HepG2 (cell line): Measurements from ENCODE around the gene MRPS10. TPM values are rescaled to one million over a fixed set of nuclear protein-coding genes. Genes with fewer than 3 reads are reported as not detected.
"Not testable (repeated sequence)": the region's sequence is repeated elsewhere in the genome, so short reads cannot be mapped to it uniquely, and the experiment has no call there.

Experiments
- ATAC-seq: fragments of 200-7000 bp; cut with Tn5 transposase; 3 replicates; pipeline ENCODE4 v1.9.1; 2020; ENCODE audit warnings: mild to moderate bottlenecking, moderate library complexity
- BruUV-seq: library from RNA; stranded (reverse); fragments of 400-500 nt; replicated peaks from 2 replicates; lab custom pipeline; 2021; lab: Mats Ljungman, UMichigan
- CTCF ChIA-PET: fragments of 300-600 bp; formaldehyde crosslinking; extraction: SDS; loops from one replicate; lab custom pipeline; 2021; ENCODE audit warnings: low total read pairs, inconsistent platforms, low intra/inter-chr PET ratio; lab: Yijun Ruan, JAX
- POLR2A ChIA-PET: fragments of 350-600 bp; sonication (Branson Sonifier 250); formaldehyde crosslinking; loops from one replicate; lab custom pipeline; 2020; ENCODE audit warnings: antibody characterized with exemption, inconsistent platforms; lab: Yijun Ruan, JAX
- DNase-seq: peaks from one replicate; pipeline ENCODE4 v3.0.0-alpha.2; 2015; ENCODE audit warnings: low spot score
- FAIRE-seq: peaks from 3 replicates; lab custom pipeline; 2011; peaks lifted over from hg19 to GRCh38; lab: Jason Lieb, UNC
- H2AFZ ChIP-seq: one replicate; pipeline ENCODE4 v1.6.1; 2011; ENCODE audit warnings: low read length, inconsistent platforms
- H3K27ac ChIP-seq: fragments of 300-600 bp; 3 replicates; pipeline ENCODE4 v1.8.0; 2011; ENCODE audit warnings: mixed run types, mild to moderate bottlenecking, mixed read lengths, low read length, inconsistent platforms; ENCODE audit not compliant: insufficient read depth; ENCODE audit errors: extremely low read length
- H3K27me3 ChIP-seq, 2 experiments: fragments of 200-600 bp in 1 of 2; 2 replicates in 1 of 2; 3 replicates in 1 of 2; pipeline versions ENCODE4 v1.6.0 to v1.8.0; 2011; ENCODE audit warnings: low read length in 2 of 2, mild to moderate bottlenecking in 2 of 2, moderate library complexity in 2 of 2, inconsistent platforms in 1 of 2; ENCODE audit not compliant: insufficient read depth in 2 of 2, control insufficient read depth in 1 of 2
- H3K36me3 ChIP-seq, 2 experiments: fragments of 200-600 bp in 1 of 2; replicated peaks in 1 of 2; 2 replicates in 1 of 2; 3 replicates in 1 of 2; pipeline versions ENCODE4 v1.5.1 to v1.8.0; 2011; ENCODE audit warnings: low read length in 2 of 2, inconsistent platforms in 1 of 2; ENCODE audit not compliant: insufficient read depth in 2 of 2, control insufficient read depth in 1 of 2
- H3K4me1 ChIP-seq: 2 replicates; pipeline ENCODE4 v1.5.1; 2012; ENCODE audit warnings: low read length, inconsistent platforms; ENCODE audit not compliant: insufficient read depth
- H3K4me2 ChIP-seq: 2 replicates; pipeline ENCODE4 v1.6.0; 2011; ENCODE audit warnings: low read depth, low read length, inconsistent platforms
- H3K4me3 ChIP-seq, 3 experiments: fragments of 200-600 bp in 1 of 3; sonication (generic), shearing (Covaris generic) in 1 of 3; replicated peaks in 1 of 3; 2 replicates each; pipeline ENCODE4 v1.5.1; 2011 to 2016; ENCODE audit warnings: low read length in 3 of 3, inconsistent platforms in 2 of 3, low read depth in 2 of 3, mild to moderate bottlenecking in 2 of 3, control low read depth in 1 of 3, mixed read lengths in 1 of 3; ENCODE audit not compliant: insufficient read depth in 1 of 3
- H3K79me2 ChIP-seq: one replicate; pipeline ENCODE4 v1.6.1; 2011; ENCODE audit warnings: low read length, inconsistent platforms; ENCODE audit not compliant: insufficient read depth
- H3K9ac ChIP-seq: 2 replicates; pipeline ENCODE4 v1.6.0; 2011; ENCODE audit warnings: mild to moderate bottlenecking, low read depth, low read length, inconsistent platforms; ENCODE audit not compliant: insufficient read depth
- H3K9me3 ChIP-seq: 2 replicates; pipeline ENCODE4 v1.5.1; 2012; ENCODE audit warnings: mild to moderate bottlenecking, low read length
- H4K20me1 ChIP-seq: 2 replicates; pipeline ENCODE4 v1.6.0; 2011; ENCODE audit warnings: inconsistent platforms, mild to moderate bottlenecking, low read length, moderate library complexity; ENCODE audit not compliant: insufficient read depth
- HNRNPK ChIP-seq: fragments of 200-400 bp; formaldehyde crosslinking; IDR thresholded peaks from 2 replicates; pipeline ENCODE4 v1.6.1; 2018; ENCODE audit warnings: low read length, low read depth, moderate library complexity, mild to moderate bottlenecking; ENCODE audit not compliant: poor library complexity, severe bottlenecking
- NFAT5 ChIP-seq: sonication (generic); formaldehyde crosslinking; IDR thresholded peaks from 2 replicates; pipeline ENCODE4 v1.4.0; 2020; ENCODE audit warnings: missing genetic modification reagents
- WGBS: methylation state at CpG from one replicate; pipeline ENCODE4 v1.1.6; 2017; ENCODE audit warnings: low lambda C conversion rate; 5-methylcytosine and 5-hydroxymethylcytosine counted together
- in situ Hi-C: cut with HindIII; loops from 2 replicates; pipeline ENCODE4 v1.10.0; 2017; ENCODE audit warnings: low pct_unique_long_range_greater_than_20kb; ENCODE audit not compliant: extremely low pct_ligation_motif_present
- intact Hi-C: fragments of 100-400 bp; cut with micrococcal nuclease; formaldehyde crosslinking; loops from one replicate; pipeline ENCODE4 v1.10.0; 2022; ENCODE audit not compliant: unreplicated experiment
- polyA plus RNA-seq, 8 experiments: library from polyadenylated mRNA; depleted of rRNA in 3 of 8; stranded (reverse) in 7 of 8; unstranded in 1 of 8; fragments of >200 nt; fragmentation: Illumina TruSeq in 4 of 8; extraction: Trizol in 4 of 8; gene quantifications; 2 replicates each; pipeline versions ENCODE4 v1.2.1 to v1.2.3, GENCODE V29; 2011 to 2016; ENCODE audit warnings: low read depth in 4 of 8, missing spikeins in 1 of 8, mixed read lengths in 1 of 8; ENCODE audit not compliant: insufficient read depth in 1 of 8
- total RNA-seq, 5 experiments: library from RNA; depleted of rRNA; stranded (reverse); fragments of >200 nt; fragmentation: Illumina TruSeq; extraction: Trizol; gene quantifications; 2 replicates each; pipeline ENCODE4 v1.2.3, GENCODE V29; 2016; ENCODE audit warnings: low read depth in 1 of 5

The MRPS10 gene
- total and polyA plus RNA-seq, 2 of the 13 experiments (the other 11 are each of a cell fraction or from before 2014, with no cell fraction given): 31.7 to 54.6 TPM

DNA sequence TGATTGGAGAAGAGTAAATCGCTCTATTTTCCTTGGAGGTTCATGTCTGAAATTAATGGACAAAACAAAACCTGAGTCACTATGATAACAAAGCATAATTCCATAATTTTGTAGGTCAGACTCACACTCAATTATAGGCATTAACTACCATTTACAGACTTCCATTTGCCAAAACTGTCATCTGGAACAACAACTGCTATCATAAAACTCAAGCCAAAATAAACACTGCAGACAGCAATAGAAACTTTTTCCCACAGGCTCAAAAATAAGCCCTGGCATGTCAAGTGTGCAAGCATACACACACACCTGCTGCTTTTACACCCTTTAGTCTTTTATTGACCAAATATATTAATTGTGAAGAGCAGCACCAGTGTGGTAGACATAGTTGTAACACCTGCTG, 7.1 kb downstream of the MRPS10 start (continued):
- no peak for TF ChIP-seq HNRNPK
- no peak for TF ChIP-seq NFAT5 (CRISPR knock-in tag)
- TF ChIP-seq, all 625 proteins: peak for 0

DNA sequence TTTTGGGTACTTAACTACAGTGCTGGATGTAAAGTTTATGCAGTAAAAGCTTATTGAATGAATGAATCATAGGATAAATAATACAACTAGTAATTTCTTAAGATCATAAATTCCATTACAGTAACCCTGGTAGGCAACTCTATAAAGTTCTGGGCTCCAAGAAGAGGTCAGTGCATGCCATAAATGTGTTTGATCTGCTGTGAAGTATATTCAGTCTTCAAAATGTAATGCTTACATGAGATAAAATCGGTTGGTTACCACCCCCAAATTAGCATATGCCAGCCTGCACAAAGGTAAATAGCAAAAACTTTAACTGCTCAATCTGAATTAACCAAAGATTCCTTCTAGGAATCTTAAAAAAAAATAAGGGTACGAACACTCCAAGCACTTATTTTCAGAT, 10.1 kb downstream of the MRPS10 start:
- H2AFZ ChIP-seq, H3K79me2 ChIP-seq, intact Hi-C loops, ATAC-seq, H4K20me1 ChIP-seq, H3K27ac ChIP-seq, POLR2A ChIA-PET, H3K4me2 ChIP-seq, H3K27me3 ChIP-seq, CTCF ChIA-PET, DNase-seq, H3K9ac ChIP-seq, H3K4me3 ChIP-seq, FAIRE-seq, H3K9me3 ChIP-seq: not testable (repeated sequence)
- in situ Hi-C loops: loop anchor here (25.0 kb wide), 1 partner anchor 420 kb away; the partner anchor contains the start of genes FRS3, PRICKLE4 and TOMM6
- Histone ChIP-seq H3K4me1 (peaks cover 42% of the 10 kb centered on the region), H3K36me3 (peaks cover 20 to 34% of the 10 kb centered on the region in 2 experiments)
- BruUV-seq: TSS peak; percentile 54
- WGBS: 72% methylated on average over 2 of the region's 2 CpGs
